ENCODE results near the gene KIF26A.

Gene KIF26A

DNA sequence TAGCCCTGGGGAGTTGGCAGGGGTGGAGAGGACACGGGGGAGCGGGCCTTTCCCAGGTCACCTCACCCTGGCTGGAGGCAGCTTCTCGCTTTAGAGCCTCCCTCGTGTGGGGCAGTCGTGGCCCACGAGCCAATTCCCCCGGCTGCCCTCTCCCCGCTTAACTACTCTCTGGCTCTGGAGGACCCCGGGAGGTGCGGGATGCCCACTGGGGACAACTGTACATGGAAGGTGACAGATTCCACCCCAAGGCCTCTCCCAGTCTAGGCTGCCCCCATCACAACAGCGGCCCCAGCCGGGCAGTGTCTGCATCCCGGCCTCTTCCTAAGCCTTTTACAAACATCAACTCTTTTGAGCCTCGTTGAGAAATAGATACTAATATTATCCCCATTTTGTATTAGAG, 78.1 kb downstream of the KIF26A start:
- TF ChIP-seq TCF12 (IDR thresholded peaks at IDR 0.05; ENCODE audit: low read depth) (no peak), TEAD4 (IDR thresholded peaks at IDR 0.05) (no peak), EGR1 (IDR thresholded peaks at IDR 0.05) (no peak), TAF1 (IDR thresholded peaks at IDR 0.05; ENCODE audit: low read depth) (no peak), YY1 (IDR thresholded peaks at IDR 0.05; ENCODE audit: low read depth) (no peak), RAD21 (IDR thresholded peaks at IDR 0.05; ENCODE audit: low read depth) (no peak), ZBTB7A (IDR thresholded peaks at IDR 0.05; ENCODE audit: low read depth) (no peak), CREB1 (IDR thresholded peaks at IDR 0.05; ENCODE audit: low read depth) (no peak), FOXM1 (IDR thresholded peaks at IDR 0.05; ENCODE audit: borderline replicate concordance, low read depth) (no peak), EP300 (IDR thresholded peaks at IDR 0.05; ENCODE audit: borderline replicate concordance) (no peak)
- TF ChIP-seq, protein P1, sequence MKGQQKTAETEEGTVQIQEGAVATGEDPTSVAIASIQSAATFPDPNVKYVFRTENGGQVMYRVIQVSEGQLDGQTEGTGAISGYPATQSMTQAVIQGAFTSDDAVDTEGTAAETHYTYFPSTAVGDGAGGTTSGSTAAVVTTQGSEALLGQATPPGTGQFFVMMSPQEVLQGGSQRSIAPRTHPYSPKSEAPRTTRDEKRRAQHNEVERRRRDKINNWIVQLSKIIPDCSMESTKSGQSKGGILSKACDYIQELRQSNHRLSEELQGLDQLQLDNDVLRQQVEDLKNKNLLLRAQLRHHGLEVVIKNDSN (IDR thresholded peaks at IDR 0.05): no peak

DNA sequence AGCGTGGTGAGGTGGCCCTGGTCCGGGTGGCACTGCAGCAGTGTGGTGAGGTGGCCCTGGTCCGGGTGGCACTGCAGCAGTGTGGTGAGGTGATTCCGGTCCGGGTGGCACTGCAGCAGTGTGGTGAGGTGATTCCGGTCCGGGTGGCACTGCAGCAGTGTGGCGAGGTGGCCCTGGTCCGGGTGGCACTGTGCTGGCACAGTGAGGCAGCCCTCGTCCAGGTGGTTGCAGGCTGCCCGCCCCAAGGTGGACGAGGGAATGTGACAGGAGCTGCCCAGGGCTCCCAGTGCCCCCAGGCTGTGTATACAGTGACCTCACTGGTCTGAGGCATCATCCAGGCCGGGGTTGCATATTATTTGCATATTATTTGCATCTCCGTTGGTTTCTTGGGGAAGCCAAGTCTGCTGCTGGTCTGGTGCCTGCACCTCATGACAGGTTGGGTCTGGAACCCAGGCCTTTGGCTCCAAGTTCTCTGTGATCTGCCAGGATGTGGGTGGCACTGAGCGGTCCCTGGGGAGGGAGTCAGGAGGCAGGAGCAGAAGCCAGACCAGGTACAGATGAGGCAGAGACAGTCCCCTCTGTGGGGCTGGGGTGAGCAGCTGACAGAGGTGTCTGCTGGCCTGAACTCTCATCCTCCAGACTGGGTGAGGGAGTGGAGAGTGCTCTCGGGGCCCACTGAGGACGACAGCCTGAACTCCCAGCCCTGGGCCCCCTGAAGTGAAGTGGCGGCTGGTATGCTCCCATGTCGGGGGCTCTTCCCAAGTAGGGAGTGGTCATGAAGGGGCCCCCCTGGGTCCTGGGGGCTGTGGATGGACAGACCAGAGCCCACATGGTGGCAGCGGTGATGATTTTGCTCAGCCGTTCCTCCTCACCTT, 79.3 kb downstream of the KIF26A start:
- TF ChIP-seq TCF12 (IDR thresholded peaks at IDR 0.05; ENCODE audit: low read depth) (no peak), EP300 (IDR thresholded peaks at IDR 0.05; ENCODE audit: borderline replicate concordance) (no peak), ZBTB7A (IDR thresholded peaks at IDR 0.05; ENCODE audit: low read depth) (no peak), RAD21 (IDR thresholded peaks at IDR 0.05; ENCODE audit: low read depth) (no peak), CREB1 (IDR thresholded peaks at IDR 0.05; ENCODE audit: low read depth) (no peak), TAF1 (IDR thresholded peaks at IDR 0.05; ENCODE audit: low read depth) (no peak), NFIC (IDR thresholded peaks at IDR 0.05) (no peak), CEBPB (IDR thresholded peaks at IDR 0.05) (no peak), YY1 (IDR thresholded peaks at IDR 0.05; ENCODE audit: low read depth) (no peak), TEAD4 (IDR thresholded peaks at IDR 0.05) (no peak), FOXM1 (IDR thresholded peaks at IDR 0.05; ENCODE audit: borderline replicate concordance, low read depth) (no peak), EGR1 (IDR thresholded peaks at IDR 0.05) (no peak)
- TF ChIP-seq, protein P2, sequence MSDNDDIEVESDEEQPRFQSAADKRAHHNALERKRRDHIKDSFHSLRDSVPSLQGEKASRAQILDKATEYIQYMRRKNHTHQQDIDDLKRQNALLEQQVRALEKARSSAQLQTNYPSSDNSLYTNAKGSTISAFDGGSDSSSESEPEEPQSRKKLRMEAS (IDR thresholded peaks at IDR 0.05): no peak
- TF ChIP-seq, protein P3, sequence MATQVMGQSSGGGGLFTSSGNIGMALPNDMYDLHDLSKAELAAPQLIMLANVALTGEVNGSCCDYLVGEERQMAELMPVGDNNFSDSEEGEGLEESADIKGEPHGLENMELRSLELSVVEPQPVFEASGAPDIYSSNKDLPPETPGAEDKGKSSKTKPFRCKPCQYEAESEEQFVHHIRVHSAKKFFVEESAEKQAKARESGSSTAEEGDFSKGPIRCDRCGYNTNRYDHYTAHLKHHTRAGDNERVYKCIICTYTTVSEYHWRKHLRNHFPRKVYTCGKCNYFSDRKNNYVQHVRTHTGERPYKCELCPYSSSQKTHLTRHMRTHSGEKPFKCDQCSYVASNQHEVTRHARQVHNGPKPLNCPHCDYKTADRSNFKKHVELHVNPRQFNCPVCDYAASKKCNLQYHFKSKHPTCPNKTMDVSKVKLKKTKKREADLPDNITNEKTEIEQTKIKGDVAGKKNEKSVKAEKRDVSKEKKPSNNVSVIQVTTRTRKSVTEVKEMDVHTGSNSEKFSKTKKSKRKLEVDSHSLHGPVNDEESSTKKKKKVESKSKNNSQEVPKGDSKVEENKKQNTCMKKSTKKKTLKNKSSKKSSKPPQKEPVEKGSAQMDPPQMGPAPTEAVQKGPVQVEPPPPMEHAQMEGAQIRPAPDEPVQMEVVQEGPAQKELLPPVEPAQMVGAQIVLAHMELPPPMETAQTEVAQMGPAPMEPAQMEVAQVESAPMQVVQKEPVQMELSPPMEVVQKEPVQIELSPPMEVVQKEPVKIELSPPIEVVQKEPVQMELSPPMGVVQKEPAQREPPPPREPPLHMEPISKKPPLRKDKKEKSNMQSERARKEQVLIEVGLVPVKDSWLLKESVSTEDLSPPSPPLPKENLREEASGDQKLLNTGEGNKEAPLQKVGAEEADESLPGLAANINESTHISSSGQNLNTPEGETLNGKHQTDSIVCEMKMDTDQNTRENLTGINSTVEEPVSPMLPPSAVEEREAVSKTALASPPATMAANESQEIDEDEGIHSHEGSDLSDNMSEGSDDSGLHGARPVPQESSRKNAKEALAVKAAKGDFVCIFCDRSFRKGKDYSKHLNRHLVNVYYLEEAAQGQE (IDR thresholded peaks at IDR 0.05; ENCODE audit: low read depth): no peak
- TF ChIP-seq, protein P1 (IDR thresholded peaks at IDR 0.05): no peak

DNA sequence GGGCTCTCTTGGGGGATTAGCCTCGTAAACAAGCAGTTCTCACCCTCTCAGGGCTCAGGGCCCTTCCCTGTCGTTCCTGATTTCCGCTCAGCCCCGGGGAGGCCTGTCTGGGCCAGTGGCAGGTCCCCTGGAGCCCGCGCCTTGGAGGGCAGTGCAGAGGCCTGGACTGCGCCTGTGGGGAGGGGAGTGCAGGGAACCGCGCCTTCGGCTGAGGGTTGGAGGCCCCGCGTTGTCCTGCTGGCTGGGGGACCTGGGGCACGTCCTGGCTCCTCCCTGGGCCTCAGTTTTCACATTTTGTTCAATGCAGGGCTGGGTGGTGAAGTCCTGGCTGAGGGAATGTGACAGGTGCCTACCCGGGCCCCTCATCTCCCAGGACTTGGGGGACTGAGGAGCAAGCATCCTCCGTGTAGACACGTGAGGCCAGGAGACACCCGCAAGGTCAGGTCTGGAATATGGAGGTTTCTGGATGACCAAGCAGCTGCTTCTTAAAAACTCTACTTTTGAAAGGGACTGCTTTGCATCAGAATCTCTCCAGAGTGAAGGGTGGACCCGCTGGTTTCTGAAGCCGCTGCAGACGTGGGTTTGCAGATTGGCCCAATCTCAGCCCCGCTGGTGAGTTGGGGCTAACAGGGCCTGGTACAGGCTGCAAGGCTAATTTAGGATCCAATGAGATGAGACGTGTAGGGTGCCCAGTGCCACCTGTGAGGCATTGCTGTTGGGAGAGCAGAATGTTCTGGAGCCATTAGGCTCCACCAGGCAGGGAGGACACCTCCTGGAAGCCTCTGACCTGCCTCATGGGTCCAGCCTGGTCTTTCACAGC, 80.2 kb downstream of the KIF26A start:
- TF ChIP-seq EGR1 (IDR thresholded peaks at IDR 0.05) (no peak), TEAD4 (IDR thresholded peaks at IDR 0.05) (no peak), RAD21 (IDR thresholded peaks at IDR 0.05; ENCODE audit: low read depth) (no peak), TCF12 (IDR thresholded peaks at IDR 0.05; ENCODE audit: low read depth) (no peak), TAF1 (IDR thresholded peaks at IDR 0.05; ENCODE audit: low read depth) (no peak), CEBPB (IDR thresholded peaks at IDR 0.05) (no peak), CREB1 (IDR thresholded peaks at IDR 0.05; ENCODE audit: low read depth) (no peak), YY1 (IDR thresholded peaks at IDR 0.05; ENCODE audit: low read depth) (no peak), NFIC (IDR thresholded peaks at IDR 0.05) (no peak), FOXM1 (IDR thresholded peaks at IDR 0.05; ENCODE audit: borderline replicate concordance, low read depth) (no peak), ZBTB7A (IDR thresholded peaks at IDR 0.05; ENCODE audit: low read depth) (no peak), EP300 (IDR thresholded peaks at IDR 0.05; ENCODE audit: borderline replicate concordance) (no peak)
- TF ChIP-seq, protein P3 (IDR thresholded peaks at IDR 0.05; ENCODE audit: low read depth): no peak
- TF ChIP-seq, protein P2 (IDR thresholded peaks at IDR 0.05): no peak
- TF ChIP-seq, protein P1 (IDR thresholded peaks at IDR 0.05): no peak

DNA sequence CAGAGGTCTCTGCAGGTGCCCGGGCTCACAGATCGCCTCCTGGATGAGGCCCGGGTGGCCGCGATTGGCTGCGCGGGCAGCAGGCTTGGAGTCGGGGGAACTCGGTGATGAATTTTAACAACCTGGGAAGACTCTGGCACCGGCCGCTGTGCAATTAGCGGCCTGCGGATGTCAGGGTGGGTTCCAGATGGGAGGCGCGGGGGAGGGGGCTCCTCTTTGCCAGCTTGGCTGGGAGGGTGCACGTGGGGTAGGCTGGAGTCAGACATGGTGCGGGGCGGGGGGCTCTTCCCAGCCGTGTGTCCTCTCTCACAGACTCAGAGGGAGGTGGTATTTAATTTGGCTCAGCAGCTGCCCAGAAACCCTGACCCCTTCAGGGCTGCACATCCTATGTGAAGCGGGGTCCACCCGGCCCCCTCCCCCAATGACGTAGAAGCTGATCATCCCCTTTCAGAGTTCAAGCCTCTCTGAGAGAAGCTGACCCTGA, 81.4 kb downstream of the KIF26A start:
- TF ChIP-seq, protein P2 (IDR thresholded peaks at IDR 0.05): no peak
- TF ChIP-seq, protein P1 (IDR thresholded peaks at IDR 0.05): no peak
- TF ChIP-seq CREB1 (IDR thresholded peaks at IDR 0.05; ENCODE audit: low read depth) (no peak), EGR1 (IDR thresholded peaks at IDR 0.05) (no peak), EP300 (IDR thresholded peaks at IDR 0.05; ENCODE audit: borderline replicate concordance) (no peak), TAF1 (IDR thresholded peaks at IDR 0.05; ENCODE audit: low read depth) (no peak), NFIC (IDR thresholded peaks at IDR 0.05) (no peak), RAD21 (IDR thresholded peaks at IDR 0.05; ENCODE audit: low read depth) (no peak), TCF12 (IDR thresholded peaks at IDR 0.05; ENCODE audit: low read depth) (no peak)
- TF ChIP-seq, protein P3 (IDR thresholded peaks at IDR 0.05; ENCODE audit: low read depth): no peak

Measured in Ishikawa (cell line).